Neural cell (in vitro differentiated cells): ENCODE data around the gene SHB.

Experiments used
- CTCF ChIP-seq: fragments of 450-650 bp; IDR thresholded peaks from 2 replicates; pipeline ENCODE4 v1.5.1; 2014; ENCODE audit warnings: antibody characterized with exemption, mild to moderate bottlenecking, moderate library complexity; ENCODE audit not compliant: poor library complexity, severe bottlenecking
- POLR2AphosphoS5 ChIP-seq: IDR thresholded peaks from 2 replicates; pipeline ENCODE4 v1.6.1; 2012
- REST ChIP-seq: IDR thresholded peaks from 2 replicates; pipeline ENCODE4 v1.6.1; 2012; ENCODE audit warnings: borderline replicate concordance
- TAF1 ChIP-seq: IDR thresholded peaks from 2 replicates; pipeline ENCODE4 v1.6.1; 2012; ENCODE audit warnings: low read depth

- TF ChIP-seq CTCF, result no peak
- TF ChIP-seq POLR2AphosphoS5, result no peak
- no peak for TF ChIP-seq REST
- TF ChIP-seq TAF1, result no peak
Observed at GRCh38 chr9:37917801-37918664, 151.0 kb downstream of the SHB start.
